Mesothelial cell of epicardium (in vitro differentiated cells): Measurements from ENCODE around the gene CR2. TPM values are rescaled to one million over a fixed set of nuclear protein-coding genes. Genes with fewer than 3 reads are reported as not detected.
A peak's percentile ranks its signal among the peaks of the same experiment; 100 is the strongest.

Source experiments
- DNase-seq, 2 experiments: peaks; one replicate each; pipeline ENCODE4 v3.0.0; 2021; ENCODE audit warnings: low spot score in 2 of 2; ENCODE audit not compliant: unreplicated experiment in 2 of 2
- H3K27ac Mint-ChIP-seq: 2 replicates; pipeline ENCODE4 v1.8.0; 2021; ENCODE audit warnings: mixed read lengths
- H3K27me3 Mint-ChIP-seq: 2 replicates; pipeline ENCODE4 v1.8.0; 2021; ENCODE audit warnings: low read depth, mixed read lengths
- H3K36me3 Mint-ChIP-seq: 2 replicates; pipeline ENCODE4 v1.8.0; 2021; ENCODE audit warnings: mixed read lengths
- H3K4me1 Mint-ChIP-seq: 2 replicates; pipeline ENCODE4 v1.8.0; 2021; ENCODE audit warnings: mixed read lengths
- H3K4me3 Mint-ChIP-seq: 2 replicates; pipeline ENCODE4 v1.8.0; 2021; ENCODE audit warnings: mild to moderate bottlenecking, moderate library complexity, mixed read lengths
- H3K9me3 Mint-ChIP-seq: 2 replicates; pipeline ENCODE4 v1.8.0; 2021; ENCODE audit warnings: mixed read lengths
- total RNA-seq: library from RNA; stranded (reverse); gene quantifications from 3 replicates; pipeline ENCODE4 v1.2.1, GENCODE V29; 2021
- TF ChIP-seq, protein P1 (sequence below): fragments of 200-600 bp; sonication (generic); IDR thresholded peaks from one replicate; pipeline ENCODE4 v1.5.0; 2021; ENCODE audit warnings: antibody characterized with exemption; ENCODE audit not compliant: unreplicated experiment

CR2 gene
- total RNA-seq, 1 donor from 2014 or later, result not detected

DNA sequence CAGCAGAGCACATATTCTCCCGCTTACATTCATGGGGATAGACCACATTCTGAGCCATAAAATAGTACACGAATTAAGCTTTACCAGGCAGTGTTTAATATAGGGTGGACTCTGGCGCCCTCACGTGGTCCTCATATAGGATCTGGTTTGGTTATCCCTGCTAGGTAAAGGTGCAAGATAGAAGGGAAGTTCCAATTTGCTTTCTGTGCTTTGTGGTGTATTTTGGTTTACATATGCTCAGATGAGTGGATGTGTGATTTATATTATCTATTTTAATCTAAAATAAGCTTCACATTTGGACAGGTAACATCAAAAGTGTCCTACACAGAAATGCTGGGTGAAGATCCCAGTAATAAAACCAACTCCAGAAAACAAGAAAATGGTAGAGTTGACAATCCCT, 45.4 kb downstream of the CR2 start:
- H3K36me3 Mint-ChIP-seq, result no peaks in the 10 kb centered on the region
- peak; percentile 36 to 63 for DNase-seq
- H3K27me3 Mint-ChIP-seq, result peaks cover 87% of the 10 kb centered on the region
- H3K9me3 Mint-ChIP-seq, result no peaks in the 10 kb centered on the region
- no peak overlapping the region for H3K27ac Mint-ChIP-seq
- peaks cover 8% of the 10 kb centered on the region for H3K4me1 Mint-ChIP-seq
- TF ChIP-seq, protein P1, sequence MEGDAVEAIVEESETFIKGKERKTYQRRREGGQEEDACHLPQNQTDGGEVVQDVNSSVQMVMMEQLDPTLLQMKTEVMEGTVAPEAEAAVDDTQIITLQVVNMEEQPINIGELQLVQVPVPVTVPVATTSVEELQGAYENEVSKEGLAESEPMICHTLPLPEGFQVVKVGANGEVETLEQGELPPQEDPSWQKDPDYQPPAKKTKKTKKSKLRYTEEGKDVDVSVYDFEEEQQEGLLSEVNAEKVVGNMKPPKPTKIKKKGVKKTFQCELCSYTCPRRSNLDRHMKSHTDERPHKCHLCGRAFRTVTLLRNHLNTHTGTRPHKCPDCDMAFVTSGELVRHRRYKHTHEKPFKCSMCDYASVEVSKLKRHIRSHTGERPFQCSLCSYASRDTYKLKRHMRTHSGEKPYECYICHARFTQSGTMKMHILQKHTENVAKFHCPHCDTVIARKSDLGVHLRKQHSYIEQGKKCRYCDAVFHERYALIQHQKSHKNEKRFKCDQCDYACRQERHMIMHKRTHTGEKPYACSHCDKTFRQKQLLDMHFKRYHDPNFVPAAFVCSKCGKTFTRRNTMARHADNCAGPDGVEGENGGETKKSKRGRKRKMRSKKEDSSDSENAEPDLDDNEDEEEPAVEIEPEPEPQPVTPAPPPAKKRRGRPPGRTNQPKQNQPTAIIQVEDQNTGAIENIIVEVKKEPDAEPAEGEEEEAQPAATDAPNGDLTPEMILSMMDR, result peak; percentile 57
- H3K4me3 Mint-ChIP-seq, result no peak overlapping the region

DNA sequence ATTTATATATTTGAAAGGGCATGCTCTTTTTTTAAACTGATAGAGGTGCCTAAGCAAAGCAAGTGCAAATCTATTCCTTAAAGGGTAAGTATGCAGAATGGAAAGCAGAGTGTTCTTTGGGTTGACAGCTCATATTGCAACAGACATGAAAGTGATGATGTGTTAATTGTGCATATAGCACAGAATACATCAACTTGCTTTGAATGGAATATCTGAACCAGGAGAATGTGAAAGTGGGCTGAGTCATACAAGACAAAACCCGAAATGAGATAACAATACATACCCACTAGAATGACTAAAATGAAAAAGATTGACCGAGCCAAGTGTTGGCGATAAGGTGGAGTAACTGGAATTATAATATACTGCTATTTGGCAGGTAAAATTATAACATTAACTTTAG, 46.2 kb downstream of the CR2 start:
- TF ChIP-seq, protein P1, result no peak
- Mint-ChIP-seq H3K36me3 (no peaks in the 10 kb centered on the region), H3K27ac (no peak overlapping the region), H3K4me3 (no peak overlapping the region), H3K27me3 (peaks cover 87% of the 10 kb centered on the region), H3K9me3 (no peaks in the 10 kb centered on the region), H3K4me1 (peaks cover 8% of the 10 kb centered on the region)
- DNase-seq, result no peak

DNA sequence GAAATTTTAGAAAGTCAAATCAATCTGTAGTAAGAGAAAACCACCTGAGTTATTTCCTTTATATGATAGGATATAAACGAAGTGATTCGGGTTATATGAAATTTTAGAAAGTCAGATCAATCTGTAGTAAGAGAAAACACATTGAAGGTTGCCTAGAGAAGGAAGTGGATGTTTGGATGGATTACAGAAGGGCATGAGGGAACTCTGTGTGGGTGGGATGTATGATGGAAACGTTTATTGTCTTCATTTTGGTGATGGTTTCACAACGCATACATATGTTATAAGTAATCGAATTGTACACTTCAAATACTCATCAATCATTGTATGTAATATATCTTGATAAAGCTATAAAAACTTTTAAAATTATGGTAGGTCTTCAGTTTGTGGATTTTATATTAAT, 46.9 kb downstream of the CR2 start:
- Mint-ChIP-seq H3K27ac (no peak overlapping the region), H3K36me3 (no peaks in the 10 kb centered on the region)

DNA sequence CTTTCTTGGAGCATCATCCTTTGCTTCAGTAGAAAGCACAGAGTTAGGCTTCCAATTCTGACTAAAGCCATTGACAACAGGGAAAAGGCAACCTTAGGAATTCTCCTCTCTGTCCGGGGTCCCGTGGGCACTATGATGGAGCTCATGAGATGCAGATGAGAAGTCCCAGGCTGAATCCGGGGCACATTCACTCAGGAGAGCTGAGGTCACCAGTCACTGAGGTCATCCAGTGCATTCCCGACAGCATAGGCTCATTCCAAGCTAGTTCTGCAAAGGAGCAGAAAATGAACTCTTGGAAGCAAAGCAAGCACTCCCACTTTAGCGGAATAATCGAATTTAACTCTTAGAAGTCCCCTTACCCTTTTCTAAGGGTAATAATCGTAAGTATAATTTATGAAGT, 48.6 kb downstream of the CR2 start:
- no peaks in the 10 kb centered on the region for H3K36me3 Mint-ChIP-seq
- H3K27ac Mint-ChIP-seq, result no peak overlapping the region
- no peak for DNase-seq
- peaks cover 80% of the 10 kb centered on the region for H3K27me3 Mint-ChIP-seq
- TF ChIP-seq, protein P1, result no peak
- H3K9me3 Mint-ChIP-seq, result no peaks in the 10 kb centered on the region
- no peak overlapping the region for H3K4me3 Mint-ChIP-seq
- no peaks in the 10 kb centered on the region for H3K4me1 Mint-ChIP-seq

More for the DNA sequence above, 46.9 kb downstream of the CR2 start:
- no peak overlapping the region for H3K4me3 Mint-ChIP-seq
- no peak for DNase-seq
- H3K27me3 Mint-ChIP-seq, result peaks cover 84% of the 10 kb centered on the region
- H3K9me3 Mint-ChIP-seq, result no peaks in the 10 kb centered on the region
- TF ChIP-seq, protein P1, result no peak
- H3K4me1 Mint-ChIP-seq, result peaks cover under 1% of the 10 kb centered on the region

DNA sequence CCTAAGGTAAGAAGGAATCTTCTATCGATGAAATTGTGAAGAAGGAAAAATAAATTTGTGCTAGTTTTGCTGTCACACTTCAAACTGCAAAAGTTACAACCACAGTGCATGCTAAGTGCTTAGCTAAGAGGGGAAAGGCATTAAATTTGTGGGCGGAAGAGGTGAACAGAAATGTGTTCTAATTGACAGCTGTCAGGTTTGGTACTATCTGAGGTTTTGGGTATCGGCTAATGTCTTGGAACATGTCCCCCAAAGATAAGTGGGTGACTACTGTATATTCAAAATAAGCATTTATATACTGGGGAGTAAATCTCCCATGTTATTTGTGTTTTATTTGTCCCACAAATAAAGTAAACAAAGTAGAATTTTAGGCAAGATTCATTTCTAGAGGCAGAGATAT, 49.8 kb downstream of the CR2 start:
- TF ChIP-seq, protein P1, result no peak
- Mint-ChIP-seq H3K27ac (no peak overlapping the region), H3K4me3 (no peak overlapping the region), H3K4me1 (no peaks in the 10 kb centered on the region), H3K36me3 (no peaks in the 10 kb centered on the region), H3K9me3 (no peaks in the 10 kb centered on the region), H3K27me3 (peaks cover 79% of the 10 kb centered on the region)
- DNase-seq, result no peak

DNA sequence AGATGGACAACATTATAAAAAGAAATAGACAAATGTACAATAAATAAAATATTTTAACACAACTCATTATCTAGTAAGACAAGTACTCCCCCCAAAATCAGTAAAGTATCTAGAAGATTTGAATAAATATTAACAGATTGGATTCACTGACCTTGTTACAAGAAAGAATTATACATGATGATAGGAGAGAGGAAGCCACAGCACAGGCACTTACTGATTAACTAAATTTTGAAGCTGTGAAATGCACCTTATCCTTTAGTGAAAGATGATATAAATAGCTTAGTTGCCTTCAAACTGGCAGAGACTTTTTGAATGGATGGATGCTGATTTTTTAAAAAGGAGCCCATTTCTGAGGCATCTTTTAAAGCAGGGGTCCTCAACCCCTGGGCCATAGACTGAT, 50.3 kb downstream of the CR2 start:
- H3K27ac Mint-ChIP-seq, result no peak overlapping the region
- peaks cover 75% of the 10 kb centered on the region for H3K27me3 Mint-ChIP-seq
- TF ChIP-seq, protein P1, result no peak
- no peak overlapping the region for H3K4me3 Mint-ChIP-seq
- DNase-seq, result no peak
- no peaks in the 10 kb centered on the region for H3K4me1 Mint-ChIP-seq
- no peaks in the 10 kb centered on the region for H3K36me3 Mint-ChIP-seq
- H3K9me3 Mint-ChIP-seq, result no peaks in the 10 kb centered on the region
